Hypothalamus (tissue), 51 donors: ENCODE data around the gene ASB2.

Source experiments
- DNase-seq, 51 donors: peaks; one replicate each; lab custom pipeline; 2025; lab: John Stamatoyannopoulos, UW

Gene ASB2

GRCh38 chr14:93915070-93915705, 61.2 kb downstream of the ASB2 start:
- no peak for DNase-seq

- DNase-seq = no peak
Observed at GRCh38 chr14:93914278-93914677, 62.1 kb downstream of the ASB2 start.

- no peak for DNase-seq
Observed at GRCh38 chr14:93912782-93913181, 63.6 kb downstream of the ASB2 start.

DNA sequence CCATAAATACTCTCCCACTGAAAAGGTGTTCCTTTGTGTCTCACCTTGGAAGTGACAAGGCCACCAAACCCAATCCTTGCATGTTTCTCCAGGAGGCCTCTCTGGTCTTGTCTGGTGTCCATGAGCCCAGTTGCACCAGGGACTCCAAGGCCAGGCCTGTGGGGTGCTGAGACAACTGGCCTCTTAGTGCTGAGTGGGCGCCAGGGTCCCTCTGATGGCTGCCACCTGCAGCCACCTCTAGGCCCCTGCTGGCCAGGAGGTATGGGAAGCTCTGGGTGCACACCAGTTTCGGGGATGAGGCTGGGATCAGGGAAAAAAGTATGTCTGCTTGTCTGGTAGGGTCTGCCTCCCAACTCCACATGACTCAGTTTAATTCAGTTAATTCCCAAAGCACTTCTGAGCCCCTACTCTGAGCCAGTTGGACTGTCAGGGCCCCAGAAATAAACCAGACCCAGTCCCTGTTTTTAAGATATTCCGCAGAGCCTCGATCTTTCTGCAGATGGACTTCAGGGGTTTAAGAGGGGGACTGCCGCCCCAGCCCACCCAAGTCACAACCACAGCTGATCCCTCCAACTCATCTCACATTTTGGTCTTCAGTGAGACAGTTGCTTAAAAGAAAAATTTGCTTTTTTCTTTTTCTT, 64.3 kb downstream of the ASB2 start:
- no peak for DNase-seq

DNA sequence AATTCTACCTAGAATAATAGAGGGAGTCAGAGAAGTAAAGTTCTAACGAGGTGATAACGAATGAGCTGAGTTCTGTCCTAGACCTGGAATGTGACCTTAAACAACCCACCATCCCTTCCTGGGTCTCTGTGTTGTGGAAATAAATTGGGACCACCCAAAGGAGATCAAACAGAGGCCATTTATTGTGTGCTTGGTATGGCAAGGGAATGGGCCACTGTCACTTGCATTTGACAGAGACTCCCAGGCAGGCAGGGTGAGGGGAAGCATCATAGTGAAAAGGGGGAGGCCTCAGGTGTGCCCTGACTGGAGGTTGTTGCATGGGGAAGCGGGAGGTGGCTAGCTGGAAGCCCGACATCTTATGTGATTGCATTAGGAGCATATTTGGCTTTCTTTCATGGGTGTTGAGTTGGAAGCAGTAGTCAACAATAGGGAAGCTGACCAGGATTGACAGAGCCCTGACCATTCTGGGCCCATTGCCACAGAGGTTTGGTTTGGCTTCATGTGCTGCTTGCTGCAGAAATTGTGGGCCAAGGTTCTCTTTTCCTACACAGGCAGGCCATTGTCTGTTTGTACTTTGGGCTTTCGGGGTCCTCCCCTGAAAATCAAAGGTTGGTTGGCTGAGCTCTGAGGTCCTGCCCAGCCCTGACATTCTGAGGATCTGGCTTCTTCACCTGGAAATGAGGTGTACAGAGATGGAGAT, 66.8 kb downstream of the ASB2 start:
- peak in 11 of 51 donors; percentile 7 to 41 (median 24) for DNase-seq

- DNase-seq = peak in 17 of 51 donors; percentile 8 to 38 (median 13)
Observed at GRCh38 chr14:93906341-93907329, 69.7 kb downstream of the ASB2 start.

- DNase-seq = no peak
Observed at GRCh38 chr14:93905623-93906022, 70.7 kb downstream of the ASB2 start.

GRCh38 chr14:93903342-93904184, 72.8 kb downstream of the ASB2 start:
- DNase-seq = peak in 3 of 51 donors; percentile 6 to 9 (median 7)

- DNase-seq = no peak
Observed at GRCh38 chr14:93902619-93903307, 73.6 kb downstream of the ASB2 start.

DNA sequence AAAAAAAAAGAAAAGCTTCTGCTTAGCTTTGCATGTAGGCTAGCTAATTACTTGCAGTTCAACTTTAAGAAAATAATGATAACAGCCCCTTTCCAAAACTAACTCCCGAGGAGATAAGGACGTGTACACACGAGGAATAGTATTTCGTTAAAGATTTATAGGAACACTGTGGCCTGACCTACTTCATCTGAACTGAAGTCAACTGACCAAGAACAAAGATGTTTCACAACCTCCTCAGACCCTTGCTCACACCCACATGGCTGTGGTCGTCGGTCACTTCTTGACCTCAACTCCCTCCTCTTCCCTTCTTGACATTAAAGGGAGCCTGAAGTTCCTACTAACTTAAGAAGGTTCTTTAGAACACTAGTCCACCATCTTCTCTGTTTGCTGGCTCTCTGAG, 74.6 kb downstream of the ASB2 start:
- DNase-seq = no peak

GRCh38 chr14:93898731-93899130, 77.6 kb downstream of the ASB2 start:
- DNase-seq = no peak

DNA sequence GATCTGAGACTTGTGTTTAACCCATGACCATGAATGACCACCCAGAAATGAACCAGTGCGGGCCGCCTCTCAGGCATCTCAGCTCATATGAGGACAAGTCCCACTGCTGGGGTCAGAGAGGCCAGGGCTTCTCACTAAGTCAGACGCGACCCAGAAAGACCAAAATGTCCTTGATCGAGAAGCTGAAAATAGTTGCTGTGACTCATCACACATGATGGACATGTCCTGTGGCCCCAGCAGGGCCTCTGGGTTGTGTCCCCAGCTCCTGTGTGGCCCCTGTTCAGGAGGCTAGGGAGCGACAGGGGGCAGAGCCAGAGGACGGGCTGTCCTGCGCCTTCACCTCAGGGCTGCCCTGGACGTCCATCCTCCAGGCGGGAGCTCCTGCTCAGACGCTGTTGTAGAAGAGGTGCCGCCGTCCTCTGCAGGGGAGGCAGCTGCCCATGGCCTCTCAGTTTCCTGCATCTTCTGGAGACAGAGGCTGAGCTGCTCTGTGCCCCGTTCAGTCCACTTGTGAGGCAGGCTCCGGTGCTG, 78.2 kb downstream of the ASB2 start:
- no peak for DNase-seq

GRCh38 chr14:93897476-93897845, 78.9 kb downstream of the ASB2 start:
- DNase-seq = no peak

- no peak for DNase-seq
Observed at GRCh38 chr14:93895023-93895604, 81.3 kb downstream of the ASB2 start.

DNA sequence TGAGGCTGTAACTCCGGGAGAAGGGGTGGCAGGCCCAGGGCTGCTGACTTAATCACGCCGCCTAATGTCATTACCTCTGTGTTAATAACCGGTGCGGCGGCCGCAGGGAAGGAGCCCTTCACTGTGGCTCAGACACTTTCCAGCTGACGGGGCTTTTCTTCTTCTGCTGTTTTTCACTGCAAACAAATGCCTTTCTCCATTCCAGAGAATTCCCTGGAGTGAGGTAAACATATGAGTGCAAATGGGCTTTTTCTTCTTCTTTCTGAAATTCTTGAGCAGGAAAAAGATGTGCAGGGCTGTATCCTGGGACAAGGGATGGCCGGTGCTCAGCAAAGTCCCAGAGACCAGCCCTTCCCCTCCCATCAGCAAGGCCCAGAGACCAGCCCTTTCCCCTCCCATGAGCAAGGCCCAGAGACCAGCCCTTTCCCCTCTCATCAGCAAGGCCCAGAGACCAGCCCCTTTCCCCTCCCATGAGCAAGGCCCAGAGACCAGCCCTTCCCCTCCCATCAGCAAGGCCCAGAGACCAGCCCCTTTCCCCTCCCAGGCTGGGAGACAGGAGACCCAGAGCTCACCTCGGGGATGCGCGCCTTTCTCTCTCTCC, 82.6 kb downstream of the ASB2 start:
- no peak for DNase-seq

DNA sequence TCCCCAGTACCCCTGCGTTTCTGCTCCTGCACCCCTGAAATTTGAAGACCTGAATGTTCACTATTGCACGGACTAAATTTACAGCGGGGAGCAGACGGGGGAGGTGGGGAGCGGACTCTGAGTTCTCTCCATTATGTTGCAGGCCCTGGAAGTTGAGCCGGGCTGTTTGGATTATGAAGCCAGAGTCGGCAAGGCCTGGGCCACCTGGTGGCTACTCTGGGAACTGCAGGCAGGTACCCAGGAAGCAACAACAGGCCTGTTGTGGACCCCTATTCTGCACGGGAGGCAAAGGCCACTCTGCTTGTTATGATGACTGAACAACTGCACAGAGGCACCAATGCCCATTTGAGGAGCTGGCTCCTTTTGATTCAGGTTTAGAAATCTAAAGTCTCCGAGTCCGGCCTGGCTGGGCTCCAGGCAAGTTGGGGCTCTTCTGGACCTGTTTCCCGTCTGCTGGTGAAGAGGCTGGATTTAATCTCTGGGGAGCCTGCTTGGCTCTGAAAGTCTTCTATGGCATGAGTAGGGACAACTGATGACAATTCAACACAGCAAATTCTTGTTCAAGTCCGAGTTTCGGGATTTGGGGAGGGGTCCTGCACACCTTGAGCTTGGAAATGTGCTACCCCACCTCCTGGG, 83.3 kb downstream of the ASB2 start:
- DNase-seq = peak in 47 of 51 donors; percentile 8 to 75 (median 44)

DNA sequence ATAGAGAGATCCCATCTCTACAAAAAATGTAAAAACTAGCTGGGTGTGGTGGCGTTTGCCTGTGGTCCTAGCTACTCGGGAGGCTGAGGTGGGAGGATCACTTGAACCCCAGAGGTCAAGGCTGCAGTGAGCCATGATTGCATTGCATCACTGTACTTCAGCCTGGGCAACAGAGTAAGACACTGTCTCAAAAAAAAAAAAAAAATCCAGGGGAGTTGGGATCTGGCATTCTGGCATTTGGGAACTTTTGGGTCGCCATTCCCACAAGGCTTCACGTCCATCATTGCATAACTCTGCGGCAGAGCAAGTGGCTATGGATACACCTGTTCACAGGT, 83.9 kb downstream of the ASB2 start:
- no peak for DNase-seq
